ENCODE results near the gene NUP153. TPM values are rescaled to one million over a fixed set of nuclear protein-coding genes. Genes with fewer than 3 reads are reported as not detected.

Gene NUP153
- total RNA-seq, 1 experiment from 2014 or later, result 99.3 TPM

DNA sequence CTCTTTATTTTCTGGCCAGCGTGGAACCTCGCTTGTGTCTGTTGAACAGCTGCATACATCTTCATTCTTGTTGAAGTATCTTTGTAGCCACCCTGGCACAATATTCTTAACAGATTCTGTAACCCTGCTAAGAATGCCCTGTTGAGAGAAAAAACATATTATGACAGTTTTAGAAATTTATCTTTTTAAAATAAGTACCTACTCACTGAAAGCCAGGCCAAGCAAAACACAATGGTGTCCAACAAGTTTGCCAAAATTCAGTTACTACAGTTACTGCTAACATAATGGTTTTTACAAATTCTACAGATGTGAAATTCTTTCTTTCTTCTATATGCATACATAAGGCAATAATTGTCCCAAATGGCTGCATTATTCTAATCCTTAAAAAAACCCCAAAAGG, 18.2 kb downstream of the NUP153 start:
- H3K23ac ChIP-seq (ENCODE audit: insufficient read length, low read depth, low read length), result no peak overlapping the region
- H3K36me3 Mint-ChIP-seq (ENCODE audit: insufficient read depth in 1 of 3, low read depth in 3 of 3), result peaks cover 30 to 43% (median 40%) of the 10 kb centered on the region in 3 experiments
- no peak overlapping the region for H3K4me2 ChIP-seq (ENCODE audit: insufficient read depth, insufficient read length, low read length)
- peaks cover 32% of the 10 kb centered on the region for H3K79me2 ChIP-seq (ENCODE audit: insufficient read depth, low read length)
- no peak overlapping the region for H3K9ac ChIP-seq (ENCODE audit: extremely low read depth, insufficient read length, low read length)
- peak overlapping the region in 1 of 3 experiments; percentile 37; a peak in 1 of 7 replicates for H3K27ac Mint-ChIP-seq
- H2BK12ac ChIP-seq (ENCODE audit: insufficient read length, low read depth, low read length), result no peak overlapping the region
- no peaks in the 10 kb centered on the region for H3K27me3 Mint-ChIP-seq (ENCODE audit: low read depth)
- H3K79me1 ChIP-seq (ENCODE audit: insufficient read depth, low read depth, low read length, poor library complexity, severe bottlenecking), result peaks cover 13% of the 10 kb centered on the region
- H3K56ac ChIP-seq (ENCODE audit: insufficient read length, low read depth, low read length), result no peak overlapping the region
- H3K14ac ChIP-seq (ENCODE audit: insufficient read depth, low read length), result no peak overlapping the region
- H2BK20ac ChIP-seq (ENCODE audit: low read depth, low read length, poor library complexity, severe bottlenecking), result no peak overlapping the region
- H4K5ac ChIP-seq (ENCODE audit: insufficient read length, low read depth, low read length), result no peak overlapping the region
- no peaks in the 10 kb centered on the region for H3K23me2 ChIP-seq (ENCODE audit: insufficient read length, low read depth, low read length, poor library complexity, severe bottlenecking)
- no peak overlapping the region for H3K18ac ChIP-seq (ENCODE audit: insufficient read length, low read depth, low read length)
- no peak overlapping the region for H2BK15ac ChIP-seq (ENCODE audit: low read depth, low read length)
- H2AFZ ChIP-seq (ENCODE audit: low read length), result no peak overlapping the region
- no peaks in the 10 kb centered on the region for H3K27me3 ChIP-seq (ENCODE audit: insufficient read depth, low read length)
- no CpG with 5 or more reads among the region's 2 CpGs for WGBS (ENCODE audit: extremely low coverage, insufficient read length, low lambda C conversion rate)
- H4K20me1 ChIP-seq (ENCODE audit: control insufficient read depth, insufficient read depth, insufficient read length), result no peaks in the 10 kb centered on the region
- H3T11ph ChIP-seq (ENCODE audit: low read length), result no peak overlapping the region
- no peak overlapping the region for H2BK120ac ChIP-seq (ENCODE audit: low read depth, low read length, poor library complexity, severe bottlenecking)
- peaks cover 4% of the 10 kb centered on the region; the same call in 1 of the 2 replicates for H3K4me1 ChIP-seq (ENCODE audit: insufficient read depth, low read length)
- no peak overlapping the region for H4K91ac ChIP-seq (ENCODE audit: insufficient read length, low read depth, low read length)
- H2AK5ac ChIP-seq (ENCODE audit: insufficient read length, low read length), result no peak overlapping the region
- DNase-seq, result no peak
- H3K9me3 Mint-ChIP-seq, result peaks cover 0 to 3% of the 10 kb centered on the region in 2 experiments; a peak in 1 of 5 replicates
- TF ChIP-seq, protein P1, sequence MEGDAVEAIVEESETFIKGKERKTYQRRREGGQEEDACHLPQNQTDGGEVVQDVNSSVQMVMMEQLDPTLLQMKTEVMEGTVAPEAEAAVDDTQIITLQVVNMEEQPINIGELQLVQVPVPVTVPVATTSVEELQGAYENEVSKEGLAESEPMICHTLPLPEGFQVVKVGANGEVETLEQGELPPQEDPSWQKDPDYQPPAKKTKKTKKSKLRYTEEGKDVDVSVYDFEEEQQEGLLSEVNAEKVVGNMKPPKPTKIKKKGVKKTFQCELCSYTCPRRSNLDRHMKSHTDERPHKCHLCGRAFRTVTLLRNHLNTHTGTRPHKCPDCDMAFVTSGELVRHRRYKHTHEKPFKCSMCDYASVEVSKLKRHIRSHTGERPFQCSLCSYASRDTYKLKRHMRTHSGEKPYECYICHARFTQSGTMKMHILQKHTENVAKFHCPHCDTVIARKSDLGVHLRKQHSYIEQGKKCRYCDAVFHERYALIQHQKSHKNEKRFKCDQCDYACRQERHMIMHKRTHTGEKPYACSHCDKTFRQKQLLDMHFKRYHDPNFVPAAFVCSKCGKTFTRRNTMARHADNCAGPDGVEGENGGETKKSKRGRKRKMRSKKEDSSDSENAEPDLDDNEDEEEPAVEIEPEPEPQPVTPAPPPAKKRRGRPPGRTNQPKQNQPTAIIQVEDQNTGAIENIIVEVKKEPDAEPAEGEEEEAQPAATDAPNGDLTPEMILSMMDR (conservative IDR thresholded peaks at IDR 0.05), result no peak
- H4K8ac ChIP-seq (replicated peaks; ENCODE audit: insufficient read length, low read depth, low read length), result no peak overlapping the region
- H3K4me3 Mint-ChIP-seq, result no peak overlapping the region
- H3K9me3 ChIP-seq (ENCODE audit: control insufficient read depth, low read depth, low read length), result no peaks in the 10 kb centered on the region
- no peak overlapping the region for H3K27ac ChIP-seq (ENCODE audit: insufficient read length, low read depth, low read length)
- peaks cover 27 to 29% of the 10 kb centered on the region in 2 experiments for H3K4me1 Mint-ChIP-seq
- no peak overlapping the region for H3K4ac ChIP-seq (ENCODE audit: low read depth, low read length)
- no peak overlapping the region for H2BK5ac ChIP-seq (ENCODE audit: insufficient read length, low read length)

Data from H9 (cell line).